Measurements from ENCODE around the gene XPC. TPM values are rescaled to one million over a fixed set of nuclear protein-coding genes. Genes with fewer than 3 reads are reported as not detected.

The XPC gene
- total RNA-seq, 1 experiment from 2014 or later = 24.3 TPM

GRCh38 chr3:14120111-14120920 lies 58.1 kb downstream of the XPC start:
- H3K27ac Mint-ChIP-seq (ENCODE audit: unreplicated experiment) = no peak overlapping the region
- no peak overlapping the region for H3K4me3 Mint-ChIP-seq (ENCODE audit: low read depth, unreplicated experiment)
- intact Hi-C loops (cut with micrococcal nuclease; ENCODE audit: unreplicated experiment) = loop anchor here (10.0 kb wide), 1 partner anchor 466 kb away; no protein-coding TSS in a partner anchor
- CTCF ChIA-PET = interaction anchor here (0.8 kb wide), 1 partner anchor 155 kb away, joined by 3 read pairs; no protein-coding TSS in a partner anchor
- DNase-seq = no peak
- no peak for TF ChIP-seq CTCF (IDR thresholded peaks at IDR 0.05; ENCODE audit: unreplicated experiment)
- peaks cover 15% of the 10 kb centered on the region for H3K4me1 Mint-ChIP-seq (ENCODE audit: low read depth, unreplicated experiment)
- BruUV-seq (replicated peaks) = no TSS peak
- H3K36me3 Mint-ChIP-seq (ENCODE audit: insufficient read depth, unreplicated experiment) = peaks cover 18% of the 10 kb centered on the region
- no peaks in the 10 kb centered on the region for H3K27me3 Mint-ChIP-seq (ENCODE audit: unreplicated experiment)
- H3K9me3 Mint-ChIP-seq (ENCODE audit: low read depth, unreplicated experiment) = no peaks in the 10 kb centered on the region

DNA sequence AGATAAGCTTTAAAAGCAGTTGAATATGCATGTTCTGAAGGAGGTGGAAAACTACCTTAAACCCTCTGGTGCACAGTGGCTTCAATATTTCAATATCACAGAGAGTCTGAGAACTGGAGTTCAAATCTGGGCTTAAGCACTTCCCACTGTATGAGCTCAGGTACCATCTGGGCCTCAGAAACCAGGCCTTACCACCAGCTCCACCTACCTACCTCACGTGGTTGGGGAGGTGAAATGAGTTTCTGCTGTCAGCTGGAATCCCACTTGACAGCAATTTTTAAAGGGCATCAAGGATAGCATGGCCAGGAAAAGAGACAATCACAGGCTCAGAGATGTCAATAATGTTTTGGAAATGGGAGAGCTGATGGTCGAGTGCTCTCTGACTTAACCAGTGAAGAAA lies 58.8 kb downstream of the XPC start:
- TF ChIP-seq CTCF (IDR thresholded peaks at IDR 0.05; ENCODE audit: unreplicated experiment) = no peak
- H3K27me3 Mint-ChIP-seq (ENCODE audit: unreplicated experiment) = no peaks in the 10 kb centered on the region
- no TSS peak for BruUV-seq (replicated peaks)
- no peak overlapping the region for H3K4me3 Mint-ChIP-seq (ENCODE audit: low read depth, unreplicated experiment)
- DNase-seq = no peak
- H3K36me3 Mint-ChIP-seq (ENCODE audit: insufficient read depth, unreplicated experiment) = peaks cover 12% of the 10 kb centered on the region
- no peak overlapping the region for H3K27ac Mint-ChIP-seq (ENCODE audit: unreplicated experiment)
- H3K4me1 Mint-ChIP-seq (ENCODE audit: low read depth, unreplicated experiment) = peaks cover 15% of the 10 kb centered on the region
- CTCF ChIA-PET = no interaction called here
- intact Hi-C loops (cut with micrococcal nuclease; ENCODE audit: unreplicated experiment) = loop anchor here (10.0 kb wide), 1 partner anchor 465 kb away; no protein-coding TSS in a partner anchor
- no peaks in the 10 kb centered on the region for H3K9me3 Mint-ChIP-seq (ENCODE audit: low read depth, unreplicated experiment)

- no TSS peak for BruUV-seq (replicated peaks)
- Mint-ChIP-seq H3K36me3 (ENCODE audit: insufficient read depth, unreplicated experiment) (peaks cover 3% of the 10 kb centered on the region), H3K4me1 (ENCODE audit: low read depth, unreplicated experiment) (peaks cover 15% of the 10 kb centered on the region), H3K27me3 (ENCODE audit: unreplicated experiment) (no peaks in the 10 kb centered on the region), H3K4me3 (ENCODE audit: low read depth, unreplicated experiment) (no peak overlapping the region), H3K9me3 (ENCODE audit: low read depth, unreplicated experiment) (no peaks in the 10 kb centered on the region), H3K27ac (ENCODE audit: unreplicated experiment) (no peak overlapping the region)
- DNase-seq = no peak
- TF ChIP-seq CTCF (IDR thresholded peaks at IDR 0.05; ENCODE audit: unreplicated experiment) = no peak
- CTCF ChIA-PET = interaction anchor here (0.6 kb wide), 1 partner anchor 42 kb away, joined by 3 read pairs; no protein-coding TSS in a partner anchor
- intact Hi-C loops (cut with micrococcal nuclease; ENCODE audit: unreplicated experiment) = no loop called here
Observed at GRCh38 chr3:14118400-14119381, 59.7 kb downstream of the XPC start.

Measured in Calu3 (cell line).